IPS-18a (cell line): ENCODE data around the gene CYP24A1.
"Not testable (repeated sequence)": the region's sequence is repeated elsewhere in the genome, so short reads cannot be mapped to it uniquely, and the experiment has no call there.

ENCODE experiments used
- H3K27ac ChIP-seq: one replicate; pipeline ENCODE4 v1.5.1; 2013; ENCODE audit warnings: low read length
- H3K27me3 ChIP-seq: one replicate; pipeline ENCODE4 v1.6.1; 2013; ENCODE audit warnings: mild to moderate bottlenecking, low read length; ENCODE audit not compliant: control insufficient read depth, insufficient read depth
- H3K36me3 ChIP-seq: one replicate; pipeline ENCODE4 v1.6.1; 2013; ENCODE audit warnings: low read depth, low read length; ENCODE audit not compliant: control insufficient read depth
- H3K4me1 ChIP-seq: one replicate; pipeline ENCODE4 v1.6.1; 2013; ENCODE audit warnings: low read depth, low read length; ENCODE audit not compliant: control insufficient read depth
- H3K4me3 ChIP-seq: one replicate; pipeline ENCODE4 v1.5.1; 2013; ENCODE audit warnings: low read length
- H3K9ac ChIP-seq: one replicate; pipeline ENCODE4 v1.6.1; 2013; ENCODE audit warnings: mild to moderate bottlenecking, low read length, moderate library complexity
- H3K9me3 ChIP-seq: one replicate; pipeline ENCODE4 v1.6.1; 2013; ENCODE audit warnings: low read depth, low read length; ENCODE audit not compliant: control insufficient read depth

The CYP24A1 gene

GRCh38 chr20:54126328-54126727 is 47.5 kb downstream of the CYP24A1 start:
- not testable (repeated sequence) for H3K27me3 ChIP-seq, H3K9ac ChIP-seq

GRCh38 chr20:54123587-54124180 is 50.1 kb downstream of the CYP24A1 start:
- H3K27me3 ChIP-seq, result no peaks in the 10 kb centered on the region
- H3K36me3 ChIP-seq, result no peaks in the 10 kb centered on the region
- no peaks in the 10 kb centered on the region for H3K4me1 ChIP-seq
- H3K27ac ChIP-seq, result no peak overlapping the region
- H3K9ac ChIP-seq, result no peak overlapping the region
- H3K9me3 ChIP-seq, result no peaks in the 10 kb centered on the region
- H3K4me3 ChIP-seq, result no peak overlapping the region

More at GRCh38 chr20:54126328-54126727, 47.5 kb downstream of the CYP24A1 start:
- H3K9me3 ChIP-seq, H3K4me3 ChIP-seq, H3K4me1 ChIP-seq, H3K36me3 ChIP-seq, H3K27ac ChIP-seq: not testable (repeated sequence)

GRCh38 chr20:54122681-54123586 is 50.9 kb downstream of the CYP24A1 start:
- Histone ChIP-seq H3K27me3 (no peaks in the 10 kb centered on the region), H3K9ac (no peak overlapping the region), H3K4me1 (no peaks in the 10 kb centered on the region), H3K36me3 (no peaks in the 10 kb centered on the region), H3K27ac (no peak overlapping the region), H3K9me3 (no peaks in the 10 kb centered on the region), H3K4me3 (no peak overlapping the region)

GRCh38 chr20:54122189-54122588 is 51.6 kb downstream of the CYP24A1 start:
- Histone ChIP-seq H3K4me3 (no peak overlapping the region), H3K9ac (no peak overlapping the region), H3K27ac (no peak overlapping the region), H3K27me3 (no peaks in the 10 kb centered on the region), H3K36me3 (no peaks in the 10 kb centered on the region), H3K9me3 (no peaks in the 10 kb centered on the region), H3K4me1 (no peaks in the 10 kb centered on the region)

- H3K4me3 ChIP-seq, result no peak overlapping the region
- H3K4me1 ChIP-seq, result no peaks in the 10 kb centered on the region
- H3K9me3 ChIP-seq, result no peaks in the 10 kb centered on the region
- no peaks in the 10 kb centered on the region for H3K27me3 ChIP-seq
- H3K36me3 ChIP-seq, result no peaks in the 10 kb centered on the region
- H3K9ac ChIP-seq, result no peak overlapping the region
- no peak overlapping the region for H3K27ac ChIP-seq
These were observed 54.0 kb downstream of the CYP24A1 start for GRCh38 chr20:54119744-54120143.

- no peaks in the 10 kb centered on the region for H3K4me1 ChIP-seq
- no peak overlapping the region for H3K4me3 ChIP-seq
- no peaks in the 10 kb centered on the region for H3K9me3 ChIP-seq
- H3K9ac ChIP-seq, result no peak overlapping the region
- no peak overlapping the region for H3K27ac ChIP-seq
- H3K36me3 ChIP-seq, result no peaks in the 10 kb centered on the region
- no peaks in the 10 kb centered on the region for H3K27me3 ChIP-seq
These were observed 55.4 kb downstream of the CYP24A1 start for GRCh38 chr20:54118220-54119001.

GRCh38 chr20:54116550-54117235 is 57.1 kb downstream of the CYP24A1 start:
- Histone ChIP-seq H3K4me1 (no peaks in the 10 kb centered on the region), H3K27me3 (no peaks in the 10 kb centered on the region), H3K9me3 (no peaks in the 10 kb centered on the region), H3K9ac (no peak overlapping the region), H3K36me3 (no peaks in the 10 kb centered on the region), H3K4me3 (no peak overlapping the region), H3K27ac (no peak overlapping the region)

GRCh38 chr20:54115172-54115854 is 58.5 kb downstream of the CYP24A1 start:
- Histone ChIP-seq H3K27ac (no peak overlapping the region), H3K9ac (no peak overlapping the region), H3K9me3 (no peaks in the 10 kb centered on the region), H3K36me3 (no peaks in the 10 kb centered on the region), H3K27me3 (no peaks in the 10 kb centered on the region), H3K4me3 (no peak overlapping the region), H3K4me1 (no peaks in the 10 kb centered on the region)

- Histone ChIP-seq H3K9me3 (no peaks in the 10 kb centered on the region), H3K4me1 (no peaks in the 10 kb centered on the region), H3K27me3 (no peaks in the 10 kb centered on the region), H3K4me3 (no peak overlapping the region), H3K36me3 (no peaks in the 10 kb centered on the region), H3K9ac (no peak overlapping the region), H3K27ac (no peak overlapping the region)
These were observed 59.7 kb downstream of the CYP24A1 start for GRCh38 chr20:54114109-54114508.

- Histone ChIP-seq H3K27ac (no peak overlapping the region), H3K27me3 (no peaks in the 10 kb centered on the region), H3K36me3 (no peaks in the 10 kb centered on the region), H3K4me1 (no peaks in the 10 kb centered on the region), H3K9ac (no peak overlapping the region), H3K9me3 (no peaks in the 10 kb centered on the region), H3K4me3 (no peak overlapping the region)
These were observed 60.2 kb downstream of the CYP24A1 start for GRCh38 chr20:54113566-54113965.
